Psoas muscle (tissue), 8 donors: ENCODE measurements around the gene VWF. TPM values are rescaled to one million over a fixed set of nuclear protein-coding genes. Genes with fewer than 3 reads are reported as not detected.

Source experiments
- ATAC-seq, 4 donors: fragments of 200-7000 bp; cut with Tn5 transposase; one replicate each; pipeline ENCODE4 v1.9.1; 2020; ENCODE audit warnings: moderate library complexity in 3 of 4, mild to moderate bottlenecking in 2 of 4
- DNase-seq, 2 donors: peaks; one replicate each; pipeline ENCODE4 v3.0.0-alpha.2; 2020
- H3K27ac ChIP-seq: fragments of 200-600 bp; one replicate; pipeline ENCODE4 v1.8.0; 2022
- H3K27me3 ChIP-seq, 3 donors: fragments of 200-600 bp in 1 of 3; one replicate each; pipeline versions ENCODE4 v1.6.1 to v1.8.0; 2013 to 2022; ENCODE audit warnings: low read length in 2 of 3, mild to moderate bottlenecking in 2 of 3, moderate library complexity in 1 of 3; ENCODE audit not compliant: insufficient read depth in 3 of 3
- H3K36me3 ChIP-seq, 2 donors: fragments of 200-600 bp in 1 of 2; one replicate each; pipeline versions ENCODE4 v1.6.1 to v1.8.0; 2013 to 2022; ENCODE audit warnings: low read depth in 1 of 2, mild to moderate bottlenecking in 1 of 2, moderate library complexity in 1 of 2; ENCODE audit not compliant: insufficient read depth in 1 of 2
- H3K4me1 ChIP-seq: fragments of 200-600 bp; one replicate; pipeline ENCODE4 v1.8.0; 2022
- H3K4me3 ChIP-seq: fragments of 200-600 bp; one replicate; pipeline ENCODE4 v1.8.0; 2022; ENCODE audit warnings: mild to moderate bottlenecking
- H3K9me3 ChIP-seq: fragments of 200-600 bp; one replicate; pipeline ENCODE4 v1.8.0; 2022
- WGBS, 3 donors: extraction: QIAGEN DNeasy Blood & Tissue Kit; methylation state at CpG; one replicate each; pipeline versions ENCODE4 v1.1.6 to v1.1.7; 2013; 5-methylcytosine and 5-hydroxymethylcytosine counted together
- intact Hi-C, 2 donors: fragments of 100-400 bp; cut with DNase I; formaldehyde crosslinking; loops; one replicate each; pipeline versions ENCODE4 v1.11.0 to v1.14.2; 2022
- polyA plus RNA-seq, 3 donors: library from polyadenylated mRNA; stranded (reverse); fragments of 200-250 nt; gene quantifications; one replicate each; pipeline ENCODE4 v1.2.3, GENCODE V29; 2013
- total RNA-seq, 4 donors: library from RNA; stranded (reverse); fragmentation: NEBNext Ultra II Directional in 2 of 4; extraction: Animal tissue kit (Norgen Biotek cat#: 25700) in 2 of 4; gene quantifications; one replicate each; pipeline versions ENCODE4 v1.2.1 to v1.2.4, GENCODE V29; 2021 to 2023
- TF ChIP-seq, protein P1 (sequence below): fragments of 200-600 bp; IDR thresholded peaks from one replicate; pipeline ENCODE4 v1.8.0; 2022; ENCODE audit warnings: antibody characterized with exemption
- donor health status: healthy with polysubstance abuse.
- donor health status: DM: no; HTN: no; CAD: no; lungs with moderate emphysema.
- donor health status: Bipolar disorder and iron deficiency.
- donor health status: healthy.
- donor health status: DM: yes; HTN: yes; CAD: no.
- donor health status: DM: no; HTN: no; CAD: no.
- donor health status: DM: no; HTN: no; CAD: no.
- donor health status: DM: yes; HTN: yes; CAD: no.

The VWF gene
- total and polyA plus RNA-seq, 7 donors: 49.6 to 206 (median 122) TPM

DNA sequence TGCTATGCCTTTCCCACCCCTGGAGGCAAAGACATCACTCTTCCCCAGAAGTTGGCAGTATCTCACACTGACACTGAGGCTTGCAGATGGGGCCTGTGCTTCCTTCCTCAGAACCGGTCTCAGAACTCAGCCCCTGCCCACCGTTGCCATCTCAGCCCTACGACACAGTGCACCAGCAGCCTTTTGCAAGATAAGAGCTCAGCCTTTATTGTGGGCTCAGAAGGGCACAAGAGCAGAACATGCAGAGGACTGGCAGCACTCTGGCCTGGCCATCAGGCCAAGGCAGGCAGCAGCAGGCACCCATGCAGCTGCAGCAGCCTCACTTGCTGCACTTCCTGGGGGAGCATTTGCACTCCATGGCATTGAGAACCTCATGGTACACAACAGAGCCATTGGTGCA, 175.8 kb downstream of the VWF start:
- Histone ChIP-seq H3K36me3 (peaks cover 0 to 22% of the 10 kb centered on the region in 2 donors), H3K27ac (no peak overlapping the region), H3K9me3 (no peaks in the 10 kb centered on the region), H3K4me1 (no peaks in the 10 kb centered on the region), H3K27me3 (peaks cover 0 to 37% (median 9%) of the 10 kb centered on the region in 3 donors), H3K4me3 (no peak overlapping the region)
- ATAC-seq (no peak), DNase-seq (no peak)
- intact Hi-C loops: no loop called here
- TF ChIP-seq, protein P1, sequence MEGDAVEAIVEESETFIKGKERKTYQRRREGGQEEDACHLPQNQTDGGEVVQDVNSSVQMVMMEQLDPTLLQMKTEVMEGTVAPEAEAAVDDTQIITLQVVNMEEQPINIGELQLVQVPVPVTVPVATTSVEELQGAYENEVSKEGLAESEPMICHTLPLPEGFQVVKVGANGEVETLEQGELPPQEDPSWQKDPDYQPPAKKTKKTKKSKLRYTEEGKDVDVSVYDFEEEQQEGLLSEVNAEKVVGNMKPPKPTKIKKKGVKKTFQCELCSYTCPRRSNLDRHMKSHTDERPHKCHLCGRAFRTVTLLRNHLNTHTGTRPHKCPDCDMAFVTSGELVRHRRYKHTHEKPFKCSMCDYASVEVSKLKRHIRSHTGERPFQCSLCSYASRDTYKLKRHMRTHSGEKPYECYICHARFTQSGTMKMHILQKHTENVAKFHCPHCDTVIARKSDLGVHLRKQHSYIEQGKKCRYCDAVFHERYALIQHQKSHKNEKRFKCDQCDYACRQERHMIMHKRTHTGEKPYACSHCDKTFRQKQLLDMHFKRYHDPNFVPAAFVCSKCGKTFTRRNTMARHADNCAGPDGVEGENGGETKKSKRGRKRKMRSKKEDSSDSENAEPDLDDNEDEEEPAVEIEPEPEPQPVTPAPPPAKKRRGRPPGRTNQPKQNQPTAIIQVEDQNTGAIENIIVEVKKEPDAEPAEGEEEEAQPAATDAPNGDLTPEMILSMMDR: no peak
- 68 to 81% (median 78%) methylated on average over 3 of the region's 3 CpGs for whole genome bisulfite sequencing, 3 donors

DNA sequence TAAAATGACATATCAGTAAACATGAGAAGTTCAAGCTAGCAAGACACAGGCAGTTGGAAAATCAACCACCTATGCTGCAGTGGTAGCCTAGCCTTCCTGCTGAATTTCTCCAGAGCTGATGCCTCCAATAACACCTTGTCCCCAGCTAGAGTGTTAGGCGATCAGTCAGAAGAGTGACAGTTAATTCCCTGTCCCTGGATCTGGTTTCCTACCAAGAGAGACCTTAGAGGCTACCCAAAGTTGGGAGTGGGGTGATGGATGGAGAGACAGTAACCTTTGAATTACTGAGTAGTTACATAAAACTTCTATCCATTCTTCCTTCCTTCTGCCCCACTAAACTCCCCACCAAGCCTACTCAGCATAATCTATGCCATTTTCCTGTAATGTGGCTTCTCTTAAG, 177.5 kb downstream of the VWF start:
- Histone ChIP-seq H3K36me3 (peaks cover 0 to 14% of the 10 kb centered on the region in 2 donors), H3K27me3 (peaks cover 0 to 45% (median 9%) of the 10 kb centered on the region in 3 donors), H3K9me3 (no peaks in the 10 kb centered on the region), H3K27ac (no peak overlapping the region), H3K4me3 (no peak overlapping the region), H3K4me1 (no peaks in the 10 kb centered on the region)
- no peak for DNase-seq
- WGBS, 3 donors: 56 to 64% (median 61%) methylated on average over 1 of the region's 1 CpG
- ATAC-seq: no peak
- TF ChIP-seq, protein P1: no peak
- intact Hi-C loops: no loop called here

DNA sequence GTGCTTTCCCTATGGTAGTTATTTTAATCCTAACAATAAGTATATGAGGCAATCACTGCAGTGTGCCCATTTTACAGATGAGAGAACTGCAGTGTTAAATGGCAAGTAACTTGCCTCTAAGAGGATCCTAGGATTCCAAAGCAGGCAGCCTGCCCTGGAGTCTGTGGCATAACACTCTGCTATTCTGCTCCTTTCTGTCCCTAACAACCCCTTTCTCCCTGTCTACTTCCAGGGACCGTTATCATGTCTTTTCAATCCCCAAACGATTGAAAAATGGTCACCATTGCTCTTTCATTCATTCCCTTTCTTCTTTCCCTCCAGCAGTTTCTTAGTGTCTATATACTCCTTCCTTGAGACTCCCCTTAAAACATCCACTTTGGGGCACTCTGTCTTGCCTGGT, 178.1 kb downstream of the VWF start:
- Histone ChIP-seq H3K36me3 (peaks cover 0 to 14% of the 10 kb centered on the region in 2 donors), H3K9me3 (no peaks in the 10 kb centered on the region), H3K27me3 (peaks cover 0 to 46% (median 9%) of the 10 kb centered on the region in 3 donors), H3K4me1 (no peaks in the 10 kb centered on the region), H3K4me3 (no peak overlapping the region), H3K27ac (no peak overlapping the region)
- intact Hi-C loops: no loop called here
- TF ChIP-seq, protein P1: no peak
- WGBS, 3 donors: 76 to 78% (median 77%) methylated on average over 2 of the region's 2 CpGs
- DNase-seq: no peak
- no peak for ATAC-seq

DNA sequence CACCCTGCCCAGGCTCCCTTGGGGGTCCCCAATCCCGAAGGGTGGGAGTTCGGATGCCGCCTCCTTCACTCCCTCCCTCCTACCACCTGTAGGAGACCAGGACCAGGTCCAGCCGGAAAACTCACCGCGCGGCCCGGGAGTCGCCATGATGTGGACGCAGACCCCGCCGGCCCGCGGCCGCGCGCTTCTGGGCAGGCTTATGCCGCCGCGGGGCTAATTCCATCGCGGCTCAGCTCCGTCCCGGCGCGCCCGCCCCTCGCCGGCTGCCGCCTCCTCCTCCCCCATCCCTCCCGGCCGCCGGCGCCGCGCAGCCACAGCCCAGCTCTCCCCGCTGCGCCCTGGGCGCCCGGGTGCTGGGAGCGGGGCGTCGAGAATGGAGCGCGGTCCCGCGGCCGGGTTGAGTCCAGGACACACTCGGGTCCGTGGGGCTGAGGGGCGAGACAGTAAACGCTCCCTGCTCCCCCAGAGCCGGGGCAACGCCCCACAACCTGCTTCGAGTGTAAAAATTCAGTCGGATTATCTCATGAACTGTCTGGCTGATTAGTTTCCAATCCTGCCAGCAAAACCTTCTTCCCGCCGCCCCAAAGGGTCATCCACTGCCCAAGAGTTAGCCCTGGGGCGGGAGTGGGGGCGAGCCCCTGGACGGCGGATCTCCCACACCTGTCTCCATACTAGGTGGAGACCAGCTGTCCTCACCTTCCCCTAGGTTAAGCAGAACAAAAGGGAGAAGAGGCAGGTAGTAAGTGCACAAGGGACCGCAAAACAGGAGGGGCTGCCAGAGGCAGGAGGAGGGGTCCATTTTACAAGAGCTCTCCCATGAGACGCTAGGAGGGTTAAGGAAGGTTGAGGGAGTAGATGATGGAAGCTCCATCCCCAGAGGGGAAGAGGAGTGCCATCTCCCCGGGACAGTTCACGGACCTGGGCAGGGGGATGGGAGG, 179.1 kb downstream of the VWF start, which contains the start of gene ANO2:
Gene ANO2 (minus strand): TSS at position 189 of the 938 bp plus-strand sequence. CDS start 42 bp downstream, at position 147.
- intact Hi-C loops: no loop called here
- 8 to 22% (median 16%) methylated on average over 47 to 66 of the region's 66 CpGs for WGBS, 3 donors
- no peak for DNase-seq
- Histone ChIP-seq H3K4me3 (peak within 1 kb of the TSS; percentile 40), H3K27ac (no peak within 1 kb of the TSS), H3K4me1 (no peaks in the 10 kb centered on the region), H3K36me3 (peaks cover 0 to 5% of the 10 kb centered on the region in 2 donors), H3K9me3 (no peaks in the 10 kb centered on the region), H3K27me3 (peaks cover 0 to 51% (median 9%) of the 10 kb centered on the region in 3 donors)
- ATAC-seq: peak in 1 of 4 donors; percentile 46
- TF ChIP-seq, protein P1: no peak
